ENCODE results near the gene DSC2. TPM values are rescaled to one million over a fixed set of nuclear protein-coding genes. Genes with fewer than 3 reads are reported as not detected.

DSC2 gene
- total and polyA plus RNA-seq, 2 of the 8 experiments (the other 6 are each of a cell fraction or from before 2014, with no cell fraction given): 4.6 to 39.7 TPM

DNA sequence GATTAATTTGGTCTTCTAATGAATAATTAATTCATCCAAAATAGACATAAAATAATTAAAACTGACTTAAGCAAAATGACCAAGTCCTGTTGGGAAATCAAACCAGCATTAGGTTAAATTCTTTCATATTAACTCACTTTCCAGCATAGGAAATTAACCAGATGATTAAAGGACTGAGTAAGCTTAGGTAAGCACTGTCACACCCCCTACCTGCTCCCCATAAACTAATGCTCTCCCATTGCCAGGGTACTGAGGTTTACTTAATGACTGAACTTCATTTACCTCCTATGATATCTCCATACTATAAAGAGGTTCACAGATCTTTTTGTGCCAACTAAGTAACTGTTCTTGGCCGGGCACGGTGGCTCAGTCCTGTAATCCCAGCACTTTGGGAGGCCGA, 13.7 kb downstream of the DSC2 start:
- ChIA-PET CTCF (ENCODE audit: partially characterized antibody) (no interaction called here), POLR2A (ENCODE audit: partially characterized antibody) (no interaction called here)
- WGBS, 2 experiments (ENCODE audit: extremely low coverage in 1 of 2, insufficient coverage in 1 of 2, insufficient read length in 1 of 2, insufficient replicate concordance in 2 of 2, low coverage in 1 of 2, low lambda C conversion rate in 2 of 2, missing lambda C conversion rate in 1 of 2): 93% methylated on average over 3 of the region's 3 CpGs; no CpG with 5 or more reads in 1 of the 2 experiments
- Histone ChIP-seq H3K14ac (ENCODE audit: insufficient read length) (no peak overlapping the region), H2BK120ac (replicated peaks; ENCODE audit: low read depth, low read length) (no peak overlapping the region), H4K20me1 (replicated peaks in 1 of 2; ENCODE audit: control insufficient read depth in 1 of 2, insufficient read depth in 2 of 2, low read length in 2 of 2) (peaks cover 0 to 1% of the 10 kb centered on the region in 2 experiments), H3K23me2 (ENCODE audit: low read depth, low read length) (no peaks in the 10 kb centered on the region), H3K23ac (ENCODE audit: insufficient read length) (no peak overlapping the region), H4K8ac (ENCODE audit: extremely low read depth, insufficient read depth, low read length) (no peak overlapping the region), H3K4me1 (replicated peaks in 1 of 4; ENCODE audit: control insufficient read depth in 3 of 4, insufficient read depth in 4 of 4, low read length in 3 of 4) (no peaks in the 10 kb centered on the region), H3K79me2 (ENCODE audit: control insufficient read depth in 1 of 2, insufficient read depth in 2 of 2, low read length in 2 of 2) (peaks cover 0 to 4% of the 10 kb centered on the region in 2 experiments; a peak in 1 of 4 replicates), H2BK12ac (ENCODE audit: low read depth, low read length) (no peak overlapping the region), H2AK5ac (ENCODE audit: low read depth, low read length) (no peak overlapping the region), H3K4me3 (ENCODE audit: extremely low read depth in 1 of 4, insufficient read depth in 2 of 4, low read depth in 3 of 4, low read length in 4 of 4) (no peak overlapping the region), H2BK20ac (ENCODE audit: low read length) (no peak overlapping the region), H3K4ac (replicated peaks; ENCODE audit: insufficient read length, low read depth, low read length) (no peak overlapping the region), H4K91ac (replicated peaks; ENCODE audit: insufficient read length, low read length) (no peak overlapping the region), H3K9ac (replicated peaks in 1 of 4; ENCODE audit: extremely low read depth in 1 of 4, low read depth in 3 of 4, low read length in 3 of 4) (no peak overlapping the region), H3K18ac (ENCODE audit: extremely low read depth, low read length) (no peak overlapping the region), H3K79me1 (ENCODE audit: low read depth, low read length) (no peaks in the 10 kb centered on the region), H3K4me2 (ENCODE audit: insufficient read depth in 1 of 2, low read depth in 2 of 2, low read length in 2 of 2) (no peak overlapping the region), H2BK15ac (ENCODE audit: low read length) (no peak overlapping the region), H3K9me3 (ENCODE audit: insufficient read depth in 2 of 2, low read depth in 1 of 2, low read length in 1 of 2) (no peaks in the 10 kb centered on the region), H2BK5ac (ENCODE audit: low read depth, low read length) (no peak overlapping the region), H3K27ac (ENCODE audit: low read depth, low read length) (no peak overlapping the region), H3K27me3 (replicated peaks in 1 of 4; ENCODE audit: control insufficient read depth in 3 of 4, extremely low read depth in 1 of 4, insufficient read depth in 3 of 4, low read length in 3 of 4) (no peaks in the 10 kb centered on the region), H3K36me3 (ENCODE audit: control insufficient read depth in 2 of 4, insufficient read depth in 4 of 4, low read length in 3 of 4) (peaks cover 5 to 67% (median 33%) of the 10 kb centered on the region in 4 experiments), H3K56ac (replicated peaks; ENCODE audit: insufficient read length, low read depth, low read length) (no peak overlapping the region), H4K5ac (ENCODE audit: insufficient read length, low read depth, low read length) (no peak overlapping the region), H2AFZ (ENCODE audit: low read length) (no peak overlapping the region)
- TF ChIP-seq KDM5A (IDR thresholded peaks at IDR 0.05; ENCODE audit: low read length): no peak
- no peak for TF ChIP-seq HDAC2 (IDR thresholded peaks at IDR 0.05; ENCODE audit: borderline replicate concordance in 1 of 2, low read depth in 2 of 2, low read length in 2 of 2)
- TF ChIP-seq TBP (IDR thresholded peaks at IDR 0.05; ENCODE audit: low read depth, low read length): no peak
- no peak for TF ChIP-seq ASH2L (IDR thresholded peaks at IDR 0.05; ENCODE audit: low read length)
- DNase-seq (ENCODE audit: low read depth in 1 of 2, low spot score in 2 of 2): no peak
- no peak for FAIRE-seq

Data from H1 (cell line).